DMS153 treated with DMSO at 0.1 percent for 48 hours (cell line): Measurements from ENCODE around the gene CDT1.
"Not testable (repeated sequence)": the region's sequence is repeated elsewhere in the genome, so short reads cannot be mapped to it uniquely, and the experiment has no call there.

Experiments used
- DNase-seq: peaks from one replicate; lab custom pipeline; 2025; ENCODE audit not compliant: unreplicated experiment; lab: John Stamatoyannopoulos, UW

CDT1 gene

DNA sequence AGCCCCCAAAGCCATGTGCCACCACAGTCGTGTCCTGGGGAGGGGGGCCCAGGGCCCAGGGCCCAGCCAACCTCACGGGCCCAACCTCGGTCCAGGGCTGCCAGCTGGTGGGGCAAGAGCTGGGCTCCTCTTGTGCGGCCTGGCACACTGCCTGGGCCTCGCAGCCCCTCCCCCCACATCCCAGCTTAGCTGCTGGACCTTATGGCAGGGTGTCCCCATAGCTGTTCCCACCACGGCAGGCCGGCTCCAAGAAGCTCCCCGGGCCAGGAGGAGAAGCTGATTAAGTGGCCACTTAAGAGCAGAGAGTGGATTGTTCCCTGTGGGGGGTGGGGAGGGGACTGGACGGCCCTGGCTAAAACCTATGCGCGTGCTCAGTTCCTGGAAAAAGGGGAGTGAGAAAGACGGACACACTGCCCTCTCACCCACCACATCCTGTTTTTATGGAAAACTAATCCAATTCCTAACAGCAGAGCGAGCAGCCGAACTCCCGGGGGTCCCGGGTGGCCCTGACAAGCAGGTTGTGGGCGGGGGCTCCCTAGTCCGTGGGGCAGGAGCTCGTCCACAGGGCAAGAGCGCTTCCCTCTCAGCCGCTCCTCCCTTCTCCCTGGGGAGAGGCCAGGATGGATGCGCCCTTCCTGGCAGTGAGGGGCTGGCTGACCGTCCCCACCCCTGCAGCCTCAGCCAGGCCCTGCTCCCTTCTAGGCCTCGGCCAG is 35.4 kb upstream of the CDT1 start:
- no peak for DNase-seq

GRCh38 chr16:88769617-88770460 is 33.8 kb upstream of the CDT1 start:
- peak; percentile 42 for DNase-seq

- DNase-seq = no peak
Measured at GRCh38 chr16:88770461-88771293, 32.9 kb upstream of the CDT1 start.

- DNase-seq = no peak
Measured at GRCh38 chr16:88771294-88771772, 32.3 kb upstream of the CDT1 start.

GRCh38 chr16:88771781-88772180 is 31.8 kb upstream of the CDT1 start:
- DNase-seq = not testable (repeated sequence)

DNA sequence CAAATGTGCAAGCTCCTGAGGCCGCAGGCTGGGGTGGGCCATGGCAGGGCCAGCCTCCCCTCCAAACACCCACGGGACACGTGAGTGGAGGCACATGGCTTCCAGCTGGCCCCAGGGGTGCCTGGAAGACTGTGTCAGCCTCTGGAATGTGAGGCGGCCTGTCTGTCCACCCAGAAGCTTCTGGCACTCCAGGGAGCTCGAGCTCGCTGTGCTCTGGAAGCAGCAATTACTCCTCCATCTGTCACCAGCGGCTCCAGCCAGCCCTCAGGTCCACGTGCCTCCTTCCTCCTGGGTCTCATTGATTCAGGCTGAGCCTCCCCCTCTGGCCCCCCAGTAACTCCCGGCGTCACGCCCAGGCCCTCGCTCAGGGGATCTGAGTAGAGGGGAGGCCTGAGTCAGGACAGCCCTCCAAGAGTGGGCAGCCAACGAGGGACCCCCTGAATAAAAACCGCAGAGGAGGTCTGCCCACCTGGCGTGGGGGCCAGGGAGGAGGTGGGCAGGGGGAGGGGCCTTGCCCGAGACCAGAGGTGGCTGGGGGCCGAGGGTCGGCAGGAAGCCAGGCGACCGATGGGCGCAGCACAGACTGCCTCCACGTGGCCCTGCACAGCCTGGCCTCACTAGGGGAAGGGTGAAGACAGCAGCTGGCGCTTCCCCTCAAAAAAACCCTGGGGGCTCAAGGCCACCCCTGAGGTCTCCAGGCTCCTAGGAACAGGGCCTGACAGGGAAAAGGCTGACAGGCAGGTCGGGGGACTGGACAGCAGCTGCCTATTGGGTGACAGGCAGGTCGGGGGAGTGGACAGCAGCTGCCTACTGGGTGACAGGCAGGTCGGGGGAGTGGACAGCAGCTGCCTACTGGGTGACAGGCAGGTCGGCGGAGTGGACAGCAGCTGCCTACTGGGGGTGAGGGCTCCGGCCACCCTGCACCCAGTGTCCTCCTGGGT is 30.4 kb upstream of the CDT1 start:
- DNase-seq = no peak

DNA sequence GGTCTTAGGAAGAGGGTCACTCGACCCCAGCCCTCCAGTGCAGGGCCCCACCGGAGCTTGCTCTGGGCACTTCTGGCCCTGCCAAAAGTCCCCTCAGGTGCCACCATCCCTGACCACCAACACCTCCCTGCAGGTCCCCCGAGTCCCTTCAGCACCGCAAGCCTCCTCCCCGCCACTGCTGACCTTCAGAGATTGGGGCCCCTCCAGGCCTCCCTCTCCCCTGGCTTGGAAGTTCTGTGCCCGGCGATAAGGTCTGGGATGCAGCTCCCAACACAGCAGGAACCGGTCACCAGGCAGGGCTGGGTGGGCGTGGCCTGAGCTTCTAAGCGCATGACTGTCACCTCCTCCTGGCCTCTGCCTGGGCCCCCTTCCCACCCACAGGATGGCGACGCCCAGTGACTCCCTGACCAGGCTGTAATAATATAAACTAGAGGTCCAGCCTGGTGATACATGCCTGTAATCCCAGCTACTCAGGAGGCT is 29.7 kb upstream of the CDT1 start:
- no peak for DNase-seq

- DNase-seq = no peak
Measured at GRCh38 chr16:88774544-88775393, 28.8 kb upstream of the CDT1 start.

DNA sequence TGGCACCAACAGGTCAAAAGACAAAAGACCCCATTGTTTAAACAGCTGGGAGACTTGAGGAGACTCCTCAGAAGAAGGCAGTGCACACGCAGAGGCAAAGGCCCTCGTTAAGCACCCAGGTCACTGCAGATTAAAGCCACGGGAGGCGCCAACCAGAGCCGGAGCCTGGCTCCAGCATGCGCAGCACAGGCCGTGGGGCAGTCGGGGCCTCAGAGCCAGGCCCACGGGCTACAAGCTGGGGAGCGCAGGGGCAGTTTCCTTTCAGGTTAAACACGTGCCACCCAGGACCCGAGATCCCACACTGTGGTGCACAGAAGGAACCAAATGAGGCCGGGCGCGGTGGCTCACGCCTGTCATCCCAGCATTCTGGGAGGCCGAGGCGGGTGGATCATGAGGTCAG is 27.8 kb upstream of the CDT1 start:
- DNase-seq = no peak

GRCh38 chr16:88777471-88778270 is 25.9 kb upstream of the CDT1 start:
- DNase-seq = no peak

GRCh38 chr16:88778271-88778525 is 25.4 kb upstream of the CDT1 start:
- DNase-seq = no peak

DNA sequence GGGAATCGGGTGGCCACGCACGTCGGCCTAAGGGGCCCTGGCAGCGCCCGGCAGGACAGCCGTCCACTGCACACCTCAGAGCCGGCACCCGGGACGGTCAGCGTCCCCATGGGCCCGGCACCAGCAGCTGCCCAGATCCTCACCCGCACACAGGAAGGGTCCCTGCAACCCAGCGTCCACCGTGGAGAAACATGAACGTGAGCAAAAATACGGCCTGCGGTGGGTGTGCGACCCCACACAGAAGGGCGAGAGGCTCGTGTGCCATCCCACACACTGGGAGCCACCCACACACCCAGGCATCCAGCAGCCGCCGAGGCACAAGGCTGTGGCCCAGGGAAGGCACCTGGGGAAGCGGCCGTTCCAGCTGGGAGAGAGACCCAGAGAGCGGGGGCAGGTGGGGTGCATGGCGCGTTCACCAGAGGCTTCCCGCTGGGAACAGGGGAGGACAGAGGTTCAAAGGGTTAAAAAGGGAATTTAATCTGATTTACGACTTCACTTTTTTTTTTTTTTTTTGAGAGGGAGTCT is 25.0 kb upstream of the CDT1 start:
- DNase-seq = no peak

DNA sequence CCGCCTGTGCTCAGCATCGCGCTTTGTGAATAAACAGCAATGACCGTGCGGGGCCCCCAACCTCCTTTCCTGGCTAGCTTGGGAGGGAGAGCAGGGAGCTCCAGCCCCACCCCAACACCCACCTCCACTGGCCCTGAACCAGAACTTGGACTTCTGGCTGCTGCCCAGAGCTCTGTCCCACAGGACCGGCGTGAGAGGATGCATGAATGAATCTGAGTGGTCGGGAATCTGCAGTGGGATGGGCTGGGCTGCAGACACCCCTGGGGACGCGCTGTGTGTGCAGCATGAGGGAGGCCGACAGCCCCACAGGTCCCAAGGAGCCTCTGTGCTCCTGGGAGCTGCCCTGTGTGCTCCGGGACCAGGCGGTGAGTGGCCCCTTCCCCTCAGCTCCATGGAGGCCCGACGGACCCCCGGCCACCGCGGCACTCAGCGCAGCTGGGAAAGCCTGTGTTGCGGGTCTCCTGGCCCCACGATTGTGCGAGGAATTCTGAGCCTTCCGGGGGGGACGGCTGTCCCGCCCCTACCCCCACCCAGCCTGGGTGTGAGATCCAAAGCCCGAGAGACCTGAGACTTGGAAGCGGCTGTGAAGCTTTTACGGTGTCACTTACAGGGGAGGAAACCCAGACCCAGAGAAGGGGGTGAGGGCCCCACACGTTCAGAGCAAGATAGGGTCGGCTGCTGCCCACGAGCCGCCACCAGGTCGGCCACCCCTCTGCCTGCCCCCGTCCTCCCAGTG is 24.0 kb upstream of the CDT1 start:
- DNase-seq = no peak

DNA sequence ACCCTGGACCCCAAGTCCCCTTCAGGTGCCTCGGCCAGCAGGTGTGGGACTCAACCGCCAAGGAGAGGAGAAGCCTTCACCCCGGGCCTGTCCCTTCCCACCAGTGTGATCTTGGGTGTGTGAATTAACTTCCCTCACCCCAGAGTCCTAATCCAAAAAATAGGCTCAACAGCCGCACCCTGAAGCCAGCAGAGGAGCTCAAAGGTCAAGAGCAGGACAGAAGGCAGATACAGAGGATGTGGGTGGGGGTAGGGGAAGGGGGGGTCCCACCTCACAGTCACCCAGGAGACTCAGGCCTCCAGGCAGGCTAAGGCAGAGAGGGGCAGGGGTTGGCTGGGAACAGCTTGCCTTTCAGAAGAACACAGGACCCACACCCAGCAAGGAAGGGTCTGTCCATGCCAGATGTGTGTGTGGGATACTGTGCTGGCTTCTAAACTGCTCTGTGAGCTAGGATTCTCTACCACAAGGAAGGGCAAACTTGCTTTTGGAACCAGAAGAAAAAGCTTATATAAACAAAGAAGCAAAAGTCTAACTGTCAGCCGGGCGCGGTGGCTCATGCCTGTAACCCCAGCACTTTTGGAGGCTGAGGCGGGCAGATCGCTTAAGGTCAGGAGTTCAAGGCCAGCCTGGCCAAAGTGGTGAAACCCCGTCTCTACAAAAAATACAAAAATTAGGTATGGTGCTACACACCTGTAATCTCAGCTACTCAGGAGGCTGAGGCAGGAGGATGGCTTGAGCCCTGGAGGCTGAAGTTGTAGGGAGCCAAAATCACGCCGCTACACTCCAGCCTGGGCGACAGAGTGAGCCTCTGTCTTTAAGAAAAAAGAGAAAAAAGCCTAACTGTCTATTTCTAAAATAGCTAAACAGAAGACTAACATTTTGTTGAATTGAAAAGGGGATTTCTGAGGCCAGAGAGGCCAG is 23.2 kb upstream of the CDT1 start:
- DNase-seq = no peak

DNA sequence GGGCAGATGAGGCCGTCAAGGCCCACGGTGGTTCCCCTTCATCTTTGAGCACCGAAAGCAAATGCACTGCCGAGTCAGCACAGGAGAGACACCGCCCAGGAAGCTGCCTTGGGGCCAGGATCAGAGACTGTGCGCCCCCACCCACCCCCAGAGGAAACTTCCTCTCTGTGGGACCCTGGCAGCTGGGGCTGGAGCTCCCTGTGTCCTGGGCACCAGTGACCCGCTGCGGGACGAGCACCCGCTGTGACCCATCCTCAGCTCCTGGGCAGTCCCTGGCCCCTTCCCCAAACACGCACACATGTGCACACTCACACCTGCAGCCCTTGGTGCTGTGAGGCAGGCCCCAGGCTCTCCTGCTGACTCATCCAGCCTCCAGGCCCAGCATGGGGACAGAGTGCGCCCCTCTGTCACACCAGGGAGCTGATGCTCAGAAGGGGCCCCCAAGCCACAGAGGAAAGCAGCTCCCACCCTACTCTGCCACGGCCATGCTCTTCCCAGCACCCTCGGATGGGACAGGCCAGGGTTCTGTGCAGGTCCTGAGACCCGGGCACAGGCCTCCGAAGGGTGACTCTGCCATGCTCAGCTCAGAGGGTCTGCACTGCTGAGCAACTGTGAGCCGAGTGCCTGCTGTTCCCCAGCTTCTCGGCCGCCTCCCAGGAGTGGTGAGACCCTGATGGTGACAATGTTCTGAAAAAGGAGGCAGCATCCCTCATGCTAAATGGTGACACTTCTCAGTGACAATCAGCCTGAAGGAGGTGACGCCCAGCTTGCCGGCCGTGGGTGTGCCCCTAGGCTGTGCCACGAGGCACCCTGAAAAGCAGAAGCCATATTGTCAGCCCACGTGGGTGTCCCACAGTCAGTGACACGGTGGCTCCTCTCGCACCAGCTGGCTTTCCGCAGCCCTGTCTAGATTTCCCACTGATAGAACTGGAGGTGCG is 22.2 kb upstream of the CDT1 start:
- no peak for DNase-seq
